GM12878 (cell line): ENCODE results near the gene RIMS3. TPM values are rescaled to one million over a fixed set of nuclear protein-coding genes. Genes with fewer than 3 reads are reported as not detected.

Experiments
- ATAC-seq: fragments of 200-7000 bp; cut with Tn5 transposase; 3 replicates; pipeline ENCODE4 v1.9.1; 2020; ENCODE audit warnings: mild to moderate bottlenecking, moderate library complexity
- BruUV-seq: library from RNA; stranded (reverse); fragments of 400-500 nt; replicated peaks from 2 replicates; lab custom pipeline; 2021; lab: Mats Ljungman, UMichigan
- CTCF ChIA-PET: fragments of 300-600 bp; sonication (Branson Sonifier 250); formaldehyde crosslinking; extraction: SDS; loops from one replicate; lab custom pipeline; 2021; ENCODE audit warnings: inconsistent platforms; lab: Yijun Ruan, JAX
- POLR2A ChIA-PET: fragments of 350-600 bp; formaldehyde crosslinking; extraction: SDS; loops from one replicate; lab custom pipeline; 2021; ENCODE audit warnings: inconsistent platforms; lab: Charles Lee
- RAD21 ChIA-PET: fragments of 300-600 bp; sonication (Branson Sonifier 250); formaldehyde crosslinking; loops from one replicate; lab custom pipeline; 2023; ENCODE audit warnings: antibody characterized with exemption; ENCODE audit not compliant: unreplicated experiment; lab: Charles Lee
- SMC1A ChIA-PET: fragments of 300-600 bp; sonication (Branson Sonifier 250); formaldehyde crosslinking; loops from one replicate; lab custom pipeline; 2023; ENCODE audit not compliant: unreplicated experiment, uncharacterized antibody; lab: Charles Lee
- DNase-seq: peaks from one replicate; pipeline ENCODE4 v3.0.0-alpha.2; 2011; ENCODE audit warnings: low read depth, low spot score
- FAIRE-seq: peaks from 3 replicates; lab custom pipeline; 2011; peaks lifted over from hg19 to GRCh38; lab: Jason Lieb, UNC
- H2AFZ ChIP-seq: 2 replicates; pipeline ENCODE4 v1.6.0; 2011; ENCODE audit warnings: low read depth, low read length, control low read depth; ENCODE audit not compliant: control insufficient read depth
- H3K27ac ChIP-seq: 2 replicates; pipeline ENCODE4 v1.5.1; 2011; ENCODE audit warnings: control low read depth; ENCODE audit not compliant: control insufficient read depth, insufficient read depth
- H3K27me3 ChIP-seq, 2 experiments: replicated peaks in 1 of 2; 2 replicates each; pipeline versions ENCODE4 v1.6.0 to v1.6.1; 2011; ENCODE audit warnings: low read length in 1 of 2; ENCODE audit not compliant: control insufficient read depth in 2 of 2, insufficient read depth in 2 of 2
- H3K36me3 ChIP-seq, 2 experiments: 2 replicates each; pipeline ENCODE4 v1.5.1; 2011; ENCODE audit warnings: low read length in 1 of 2; ENCODE audit not compliant: control insufficient read depth in 2 of 2, insufficient read depth in 2 of 2
- H3K4me1 ChIP-seq: 2 replicates; pipeline ENCODE4 v1.6.1; 2011; ENCODE audit warnings: mild to moderate bottlenecking, low read length, moderate library complexity, mixed read lengths; ENCODE audit not compliant: control insufficient read depth, insufficient read depth
- H3K4me2 ChIP-seq: 2 replicates; pipeline ENCODE4 v1.6.0; 2011; ENCODE audit warnings: control low read depth; ENCODE audit not compliant: control insufficient read depth, insufficient read depth
- H3K4me3 ChIP-seq: fragments of 200-600 bp; sonication (generic); 2 replicates; pipeline ENCODE4 v1.5.1; 2016
- H3K79me2 ChIP-seq: 2 replicates; pipeline ENCODE4 v1.6.0; 2011; ENCODE audit warnings: low read length; ENCODE audit not compliant: control insufficient read depth, insufficient read depth
- H3K9ac ChIP-seq: 2 replicates; pipeline ENCODE4 v1.8.0; 2011; ENCODE audit warnings: low read length, control low read depth, mixed read lengths; ENCODE audit not compliant: control insufficient read depth, insufficient read depth
- H3K9me3 ChIP-seq: replicated peaks from 3 replicates; pipeline ENCODE4 v1.5.1; 2011; ENCODE audit warnings: mild to moderate bottlenecking, low read length; ENCODE audit not compliant: control insufficient read depth, insufficient read depth
- H4K20me1 ChIP-seq: 2 replicates; pipeline ENCODE4 v1.6.0; 2011; ENCODE audit not compliant: control insufficient read depth, insufficient read depth
- ATF2 ChIP-seq: IDR thresholded peaks from 2 replicates; pipeline ENCODE4 v1.6.1; 2012; ENCODE audit warnings: low read length, inconsistent platforms
- CBFB ChIP-seq: IDR thresholded peaks from 2 replicates; pipeline ENCODE4 v1.6.1; 2016; ENCODE audit warnings: antibody characterized with exemption, low read depth
- ELK1 ChIP-seq: IDR thresholded peaks from 2 replicates; pipeline ENCODE4 v1.6.1; 2012; ENCODE audit warnings: low read depth, low read length, improper control_type of control experiment
- EP300 ChIP-seq, 2 experiments: fragments of 150-350 bp in 1 of 2; IDR thresholded peaks; 2 replicates each; pipeline ENCODE4 v1.6.1; 2011 to 2012; ENCODE audit warnings: low read depth in 2 of 2, low read length in 2 of 2, borderline replicate concordance in 1 of 2, improper control_type of control experiment in 1 of 2, inconsistent platforms in 1 of 2; ENCODE audit not compliant: control insufficient read depth in 1 of 2
- IRF4 ChIP-seq: IDR thresholded peaks from 2 replicates; pipeline ENCODE4 v1.6.1; 2011; ENCODE audit warnings: low read depth, low read length
- MTA3 ChIP-seq: IDR thresholded peaks from 2 replicates; pipeline ENCODE4 v1.6.1; 2012; ENCODE audit warnings: low read length, inconsistent platforms, borderline replicate concordance
- MYB ChIP-seq: fragments of 150-350 bp; IDR thresholded peaks from 2 replicates; pipeline ENCODE4 v1.6.1; 2014; ENCODE audit warnings: mild to moderate bottlenecking, low read depth, low read length, borderline replicate concordance
- NBN ChIP-seq: fragments of 450-650 bp; IDR thresholded peaks from 2 replicates; pipeline ENCODE4 v1.6.1; 2016
- NR2F1 ChIP-seq: fragments of 450-650 bp; conservative IDR thresholded peaks from 2 replicates; pipeline ENCODE4 v1.6.1; 2017; ENCODE audit warnings: mild to moderate bottlenecking
- PAX5 ChIP-seq: IDR thresholded peaks from 2 replicates; pipeline ENCODE4 v1.6.1; 2011; ENCODE audit warnings: low read depth, low read length, borderline replicate concordance
- RUNX3 ChIP-seq: IDR thresholded peaks from 2 replicates; pipeline ENCODE4 v1.6.1; 2012; ENCODE audit warnings: low read length, inconsistent platforms
- SMARCA5 ChIP-seq: fragments of 450-650 bp; IDR thresholded peaks from 2 replicates; pipeline ENCODE4 v1.6.1; 2017; ENCODE audit warnings: mild to moderate bottlenecking
- ZNF687 ChIP-seq: fragments of 450-650 bp; IDR thresholded peaks from 2 replicates; pipeline ENCODE4 v1.6.1; 2017; ENCODE audit warnings: mild to moderate bottlenecking, moderate library complexity
- WGBS: methylation state at CpG from one replicate; pipeline ENCODE4 v1.1.6; 2016; ENCODE audit warnings: low lambda C conversion rate; ENCODE audit not compliant: insufficient replicate concordance, insufficient coverage; ENCODE audit errors: missing lambda C conversion rate; 5-methylcytosine and 5-hydroxymethylcytosine counted together
- in situ Hi-C: fragments of 300-500 bp; cut with MboI; formaldehyde crosslinking; loops from 9 replicates; pipeline ENCODE4 v1.14.3; 2018; ENCODE audit warnings: mixed read lengths
- intact Hi-C: fragments of 100-400 bp; cut with micrococcal nuclease; formaldehyde crosslinking; loops from one replicate; pipeline ENCODE4 v1.14.2; 2022; ENCODE audit not compliant: unreplicated experiment
- polyA plus RNA-seq, 11 experiments: library from polyadenylated mRNA; depleted of rRNA in 4 of 11; unstranded in 6 of 11; stranded (reverse) in 5 of 11; fragments of >200 nt; fragmentation: Nextera tagmentation in 4 of 11; fragmentation: Illumina TruSeq in 1 of 11; extraction: Ambion mirVana in 4 of 11; extraction: Trizol in 1 of 11; gene quantifications; 1 replicate in 1 of 11; 2 replicates in 10 of 11; pipeline versions ENCODE4 v1.2.1 to v1.2.3, GENCODE V29; 2011 to 2016; ENCODE audit warnings: inconsistent platforms in 2 of 11, missing spikeins in 2 of 11, low read depth in 1 of 11
- total RNA-seq, 4 experiments: library from RNA; depleted of rRNA in 3 of 4; stranded (reverse); fragments of >200 nt in 3 of 4; fragmentation: Illumina TruSeq in 1 of 4; extraction: Trizol in 1 of 4; gene quantifications; 2 replicates each; pipeline versions ENCODE4 v1.2.1 to v1.2.3, GENCODE V29; 2013 to 2021

Gene RIMS3
- total and polyA plus RNA-seq, 10 of the 15 experiments (the other 5 are each of a cell fraction or from before 2014, with no cell fraction given) = 0.02 to 4.7 (median 0.39) TPM

GRCh38 chr1:40627987-40628902, 37.2 kb downstream of the RIMS3 start:
- Histone ChIP-seq H3K27me3 (no peaks in the 10 kb centered on the region), H3K4me3 (no peak overlapping the region), H4K20me1 (no peaks in the 10 kb centered on the region), H3K4me2 (peak overlapping the region; percentile 12; the same call in 1 of the 2 replicates), H3K27ac (no peak overlapping the region), H2AFZ (no peak overlapping the region), H3K9me3 (no peaks in the 10 kb centered on the region; the same call in 2 of the 3 replicates), H3K79me2 (no peaks in the 10 kb centered on the region), H3K9ac (no peak overlapping the region), H3K4me1 (peaks cover 15% of the 10 kb centered on the region), H3K36me3 (no peaks in the 10 kb centered on the region)
- peak; percentile 95 for FAIRE-seq
- peak; percentile 90 for ATAC-seq
- ChIA-PET SMC1A (interaction anchor here (1.1 to 2.2 kb wide), 2 partner anchors 40 to 96 kb away, joined by 5 read pairs; no protein-coding TSS in a partner anchor), CTCF (interaction anchor here (0.6 to 2.7 kb wide), 9 partner anchors 16 to 222 kb away, joined by 3 to 8 read pairs (median 4); no protein-coding TSS in a partner anchor), RAD21 (interaction anchor here (1.4 kb wide), 1 partner anchor 42 kb away, joined by 6 read pairs; no protein-coding TSS in a partner anchor), POLR2A (interaction anchor here (0.6 to 1.8 kb wide), 2 partner anchors 37 to 106 kb away, joined by 4 to 6 read pairs; partner anchors contain the start of gene RIMS3)
- BruUV-seq = no TSS peak
- intact Hi-C loops = loop anchor here (5.0 kb wide), 2 partner anchors 39 to 224 kb away; partner anchors contain the start of gene RIMS3
- WGBS = 24% methylated on average over 9 of the region's 9 CpGs
- DNase-seq = peak; percentile 88
- in situ Hi-C loops = no loop called here
- TF ChIP-seq ATF2 = peak; percentile 64
- peak; percentile 57 to 70; a peak in 2 of 4 replicates for TF ChIP-seq EP300 (IDR thresholded peaks at IDR 0.05; ENCODE audit: borderline replicate concordance in 1 of 2, control insufficient read depth in 1 of 2, low read depth in 2 of 2, low read length in 2 of 2)
- peak; percentile 73; the same call in 1 of the 2 replicates for TF ChIP-seq NBN
- peak; percentile 58; the same call in 1 of the 2 replicates for TF ChIP-seq PAX5
- TF ChIP-seq IRF4 = peak; percentile 62; the same call in 1 of the 2 replicates
- peak; percentile 57; the same call in 1 of the 2 replicates for TF ChIP-seq ZNF687
- TF ChIP-seq RUNX3 = peak; percentile 82
- peak; percentile 37; the same call in 1 of the 2 replicates for TF ChIP-seq MTA3
- TF ChIP-seq MYB = no peak
- TF ChIP-seq SMARCA5 = 0 out of 2 replicates have a peak, but pooled peaks have one; percentile 58
- TF ChIP-seq CBFB = 0 out of 2 replicates have a peak, but pooled peaks have one; percentile 36
- TF ChIP-seq NR2F1 = peak; percentile 69
- TF ChIP-seq ELK1 = no peak
